HuH-7 (cell line): ENCODE data around the gene NBAS.

Source experiments
- DNase-seq: peaks from one replicate; pipeline ENCODE4 v3.0.0; 2011; ENCODE audit warnings: low spot score

NBAS gene

DNA sequence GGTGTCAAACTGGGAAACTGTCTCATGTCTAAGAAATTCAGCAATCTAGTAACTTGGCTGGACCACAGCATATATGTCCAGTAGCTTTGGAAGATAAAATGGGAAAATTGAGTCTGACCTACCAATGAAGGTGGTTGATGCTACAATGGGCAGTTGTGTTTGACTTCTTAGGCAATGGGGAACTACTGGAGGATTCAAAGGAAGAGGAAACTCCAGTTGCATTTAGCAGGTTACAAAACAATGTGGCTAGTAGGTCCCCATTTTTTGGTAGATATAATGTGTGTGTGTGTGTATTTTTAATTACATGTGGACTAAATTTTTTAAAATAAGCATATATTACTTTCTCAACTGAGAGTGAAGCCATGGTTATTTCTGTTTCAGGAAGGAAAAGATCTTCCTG lies 427.7 kb downstream of the NBAS start:
- no peak for DNase-seq

DNA sequence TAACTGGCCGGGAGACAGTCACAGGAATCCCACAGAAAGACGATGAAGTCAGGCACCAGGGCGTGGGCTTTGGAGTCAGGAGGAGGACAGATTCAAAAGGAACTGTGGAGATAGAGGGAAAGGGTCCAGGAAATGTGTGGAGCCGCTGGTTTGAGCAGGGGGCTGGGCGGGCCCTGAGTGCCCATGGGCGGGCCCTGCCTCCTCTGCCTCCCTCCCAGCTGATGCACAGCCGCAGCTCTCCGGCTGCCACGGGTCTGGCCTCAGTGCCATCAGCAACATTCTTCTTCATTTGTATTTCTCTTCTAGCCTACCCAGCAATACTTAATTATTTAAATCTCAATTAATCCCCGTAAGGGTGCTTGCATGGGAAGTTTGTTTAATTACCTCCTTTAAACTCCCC lies 432.3 kb downstream of the NBAS start:
- DNase-seq, result no peak

DNA sequence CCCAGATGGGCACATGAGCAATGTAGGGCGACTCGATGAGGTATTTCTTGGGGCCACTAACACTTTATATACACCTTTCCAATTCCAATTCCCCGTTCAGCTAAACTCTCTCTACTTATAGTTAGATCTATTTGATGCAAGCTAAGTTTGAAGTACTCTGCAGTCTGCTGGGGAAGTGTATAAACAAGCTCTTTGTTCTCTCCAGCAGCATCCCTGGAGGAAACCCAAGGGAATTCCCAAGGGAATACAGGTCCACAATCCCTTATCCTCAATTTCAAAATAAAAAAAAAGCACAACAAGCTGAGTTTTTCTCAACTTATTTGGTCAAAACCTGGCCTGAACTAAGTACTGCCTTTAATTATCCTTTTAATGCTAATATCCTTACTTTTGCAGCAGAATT lies 433.3 kb downstream of the NBAS start:
- no peak for DNase-seq

DNA sequence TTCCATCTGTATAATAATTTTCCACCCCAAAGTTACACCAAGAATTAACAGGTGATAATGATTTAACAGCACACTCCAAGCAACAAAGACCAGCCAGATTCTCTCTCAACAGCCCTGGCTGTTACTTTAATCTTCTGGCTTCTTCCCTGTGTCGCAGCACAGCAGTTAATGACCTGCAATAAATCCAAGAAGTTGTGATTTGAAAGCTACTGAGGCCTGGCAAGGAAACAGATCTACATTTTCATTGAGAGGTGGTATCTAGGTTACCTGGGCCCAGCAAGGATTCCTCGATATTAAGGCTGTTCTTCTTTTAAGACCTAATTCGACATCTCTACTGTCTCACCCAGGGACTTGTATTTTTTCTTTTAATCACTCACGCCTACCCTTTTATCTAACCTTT lies 433.8 kb downstream of the NBAS start:
- no peak for DNase-seq

DNA sequence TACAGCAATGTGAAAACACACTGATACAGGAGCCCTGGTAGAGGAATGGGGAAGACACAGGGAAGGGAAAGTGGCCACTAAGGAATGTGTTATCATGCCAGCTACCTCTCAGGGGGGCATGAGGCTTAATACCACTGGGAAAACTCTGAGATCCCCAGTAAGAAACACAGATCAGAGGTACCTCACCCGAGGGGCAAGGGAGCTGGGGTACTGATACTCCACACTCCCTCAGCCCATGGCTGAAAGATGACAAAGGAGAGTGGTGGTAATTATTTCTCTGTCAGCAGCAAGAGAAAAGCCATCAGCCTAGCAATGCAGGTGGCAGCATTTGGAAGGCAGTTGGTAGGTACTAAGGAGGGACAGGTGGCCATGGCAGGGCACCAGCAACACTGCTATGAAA lies 434.8 kb downstream of the NBAS start:
- DNase-seq, result no peak

DNA sequence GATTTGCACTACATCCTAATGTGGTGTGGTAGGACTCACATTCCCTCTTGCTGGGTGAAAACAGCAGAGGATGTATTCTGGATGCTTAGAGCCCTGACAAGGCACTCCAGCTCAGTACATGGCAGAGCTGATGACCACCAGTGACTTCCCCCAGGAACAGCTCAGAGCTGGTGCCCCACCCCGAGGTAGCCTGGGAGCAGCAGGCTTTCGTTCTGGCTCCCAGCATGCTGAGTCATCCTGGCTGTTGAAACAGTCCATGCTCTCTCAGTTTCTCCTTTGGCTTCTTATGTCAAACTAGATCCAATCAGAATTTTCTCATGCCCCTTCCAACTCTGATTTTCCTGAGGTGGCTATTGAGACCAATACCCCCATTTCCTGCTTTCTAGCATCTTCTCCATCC lies 438.2 kb downstream of the NBAS start:
- no peak for DNase-seq

DNA sequence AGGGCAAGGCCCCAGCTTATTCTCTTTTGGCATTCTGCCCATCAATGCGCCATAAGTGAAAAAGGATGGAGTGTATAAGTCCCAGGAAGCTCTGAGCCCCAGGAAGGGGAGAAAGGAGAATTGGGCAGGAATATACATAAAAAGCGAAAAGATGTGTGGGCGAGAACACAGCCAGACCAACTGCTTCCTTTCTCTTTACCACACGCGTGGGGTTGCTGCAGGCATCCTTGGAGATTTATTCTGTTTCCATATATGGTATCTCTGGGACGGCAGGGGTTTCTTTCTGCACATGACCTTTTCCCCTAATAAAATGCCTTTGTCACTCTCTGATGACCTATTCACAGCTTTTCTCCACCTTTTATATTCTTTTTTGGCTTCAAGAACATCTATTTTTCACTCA lies 440.5 kb downstream of the NBAS start:
- no peak for DNase-seq

DNA sequence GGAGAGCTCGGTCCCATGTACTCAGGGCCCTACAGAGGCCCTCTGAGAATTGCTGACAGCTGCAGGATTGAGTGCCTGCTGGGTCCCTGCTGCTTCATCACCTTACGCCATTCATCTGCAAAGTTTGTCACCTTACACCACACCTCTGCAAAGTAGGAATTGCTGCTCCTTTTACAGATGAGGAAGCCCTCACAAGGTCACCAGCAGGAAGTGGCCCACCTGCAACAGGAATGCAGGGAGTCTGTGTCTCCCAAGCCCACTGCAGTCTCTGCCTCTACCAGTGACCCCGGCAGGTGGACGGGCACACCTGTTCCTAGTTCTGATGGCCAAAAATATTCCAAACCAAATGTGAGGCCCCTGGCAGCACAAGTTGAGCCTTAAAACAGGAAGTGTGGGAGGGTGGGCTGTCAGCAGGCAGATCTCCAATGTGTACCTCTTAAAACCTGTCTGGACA lies 441.4 kb downstream of the NBAS start:
- no peak for DNase-seq

DNA sequence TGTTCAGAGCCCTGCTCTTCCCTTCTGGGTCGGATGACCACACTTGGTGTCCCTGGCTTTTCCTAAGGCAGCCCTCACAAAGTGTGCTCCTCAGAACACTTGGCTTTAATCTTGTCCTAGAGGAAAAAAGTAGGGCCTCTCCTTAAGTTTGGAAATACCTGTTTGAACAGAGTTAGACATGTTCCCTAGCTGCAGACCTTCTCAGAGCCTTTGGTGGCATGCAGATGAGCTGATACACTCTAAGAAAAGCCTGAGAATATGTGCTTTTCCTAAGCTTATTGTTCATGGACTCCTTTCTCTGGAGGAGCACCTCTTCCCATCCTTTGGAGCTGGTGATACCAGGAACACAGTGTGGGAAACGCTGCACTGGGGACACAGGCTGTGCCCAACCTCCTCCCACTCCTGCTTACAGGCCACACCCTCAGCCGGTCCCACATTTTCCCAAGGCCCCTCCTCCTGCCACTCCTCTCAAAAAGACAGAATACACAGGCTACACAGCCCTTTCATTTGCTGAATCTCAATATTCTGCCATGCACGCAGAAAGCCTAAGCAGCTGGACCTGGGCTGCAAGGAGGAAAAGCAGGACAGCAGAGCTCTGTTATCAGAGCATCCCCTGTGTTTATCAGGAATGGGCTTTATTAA lies 443.6 kb downstream of the NBAS start:
- DNase-seq, result no peak
